Hepatocyte (in vitro differentiated cells): ENCODE results near the gene TLK2.

Source experiments
- CTCF ChIP-seq: fragments of 200-600 bp; sonication (generic); IDR thresholded peaks from 2 replicates; pipeline ENCODE4 v1.5.1; 2016; ENCODE audit warnings: antibody characterized with exemption, mild to moderate bottlenecking; ENCODE audit not compliant: poor library complexity
- EZH2 ChIP-seq: fragments of 200-600 bp; sonication (generic); IDR thresholded peaks from 2 replicates; pipeline ENCODE4 v1.6.1; 2016; ENCODE audit warnings: antibody characterized with exemption, mild to moderate bottlenecking, borderline replicate concordance

GRCh38 chr17:62625870-62626200, 147.2 kb downstream of the TLK2 start:
- TF ChIP-seq CTCF, result no peak
- TF ChIP-seq EZH2, result no peak
